Measurements from ENCODE around the gene CD96. TPM values are rescaled to one million over a fixed set of nuclear protein-coding genes. Genes with fewer than 3 reads are reported as not detected.

The CD96 gene
- total and polyA plus RNA-seq, 2 experiments from 2014 or later, result 0.91 TPM; not detected in 1

DNA sequence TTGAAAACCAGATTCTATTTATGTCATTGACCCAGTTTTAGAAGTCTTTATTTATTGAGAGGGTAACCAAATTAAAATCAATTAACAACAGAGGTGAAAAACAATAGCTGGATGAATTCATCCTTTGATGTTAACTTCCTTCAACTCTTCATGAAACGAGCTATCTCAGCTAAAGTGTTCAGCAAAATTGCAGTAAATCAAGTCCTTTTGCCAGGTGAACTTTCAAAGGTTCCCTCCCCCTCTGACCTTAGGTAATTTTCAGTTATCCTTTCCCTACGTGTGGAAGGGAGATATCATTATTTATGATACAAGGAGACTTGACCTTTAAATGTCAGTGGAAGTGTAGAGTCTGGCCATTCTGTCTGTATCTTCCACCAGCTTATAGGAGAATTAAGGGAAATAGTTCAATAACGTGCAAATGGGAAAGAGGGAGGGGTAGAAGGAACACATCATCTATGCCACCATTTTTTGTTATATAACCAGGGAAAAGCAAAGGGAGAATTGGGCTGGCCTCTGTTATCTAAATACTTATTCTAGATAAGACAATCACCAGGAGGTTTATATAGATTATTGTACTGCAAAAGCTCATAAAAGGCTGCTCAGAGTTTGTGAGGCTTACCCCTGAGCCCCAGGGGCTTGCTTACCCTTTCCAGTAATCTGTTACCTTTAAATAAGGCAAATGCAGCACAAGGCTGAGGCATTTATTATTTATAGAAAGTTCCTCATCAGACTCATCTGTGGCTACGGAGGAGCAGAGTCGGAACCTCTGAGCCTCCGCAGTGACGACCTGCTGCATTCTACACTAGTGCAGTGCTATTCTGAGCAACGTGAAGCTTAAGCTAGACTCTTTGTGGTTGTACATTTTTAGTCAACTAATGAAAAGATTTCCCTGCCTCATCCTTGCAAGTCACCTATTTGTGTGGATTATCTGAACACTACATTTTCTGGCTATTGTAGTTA lies 150.9 kb downstream of the CD96 start (continued):
- TF ChIP-seq, protein P1, sequence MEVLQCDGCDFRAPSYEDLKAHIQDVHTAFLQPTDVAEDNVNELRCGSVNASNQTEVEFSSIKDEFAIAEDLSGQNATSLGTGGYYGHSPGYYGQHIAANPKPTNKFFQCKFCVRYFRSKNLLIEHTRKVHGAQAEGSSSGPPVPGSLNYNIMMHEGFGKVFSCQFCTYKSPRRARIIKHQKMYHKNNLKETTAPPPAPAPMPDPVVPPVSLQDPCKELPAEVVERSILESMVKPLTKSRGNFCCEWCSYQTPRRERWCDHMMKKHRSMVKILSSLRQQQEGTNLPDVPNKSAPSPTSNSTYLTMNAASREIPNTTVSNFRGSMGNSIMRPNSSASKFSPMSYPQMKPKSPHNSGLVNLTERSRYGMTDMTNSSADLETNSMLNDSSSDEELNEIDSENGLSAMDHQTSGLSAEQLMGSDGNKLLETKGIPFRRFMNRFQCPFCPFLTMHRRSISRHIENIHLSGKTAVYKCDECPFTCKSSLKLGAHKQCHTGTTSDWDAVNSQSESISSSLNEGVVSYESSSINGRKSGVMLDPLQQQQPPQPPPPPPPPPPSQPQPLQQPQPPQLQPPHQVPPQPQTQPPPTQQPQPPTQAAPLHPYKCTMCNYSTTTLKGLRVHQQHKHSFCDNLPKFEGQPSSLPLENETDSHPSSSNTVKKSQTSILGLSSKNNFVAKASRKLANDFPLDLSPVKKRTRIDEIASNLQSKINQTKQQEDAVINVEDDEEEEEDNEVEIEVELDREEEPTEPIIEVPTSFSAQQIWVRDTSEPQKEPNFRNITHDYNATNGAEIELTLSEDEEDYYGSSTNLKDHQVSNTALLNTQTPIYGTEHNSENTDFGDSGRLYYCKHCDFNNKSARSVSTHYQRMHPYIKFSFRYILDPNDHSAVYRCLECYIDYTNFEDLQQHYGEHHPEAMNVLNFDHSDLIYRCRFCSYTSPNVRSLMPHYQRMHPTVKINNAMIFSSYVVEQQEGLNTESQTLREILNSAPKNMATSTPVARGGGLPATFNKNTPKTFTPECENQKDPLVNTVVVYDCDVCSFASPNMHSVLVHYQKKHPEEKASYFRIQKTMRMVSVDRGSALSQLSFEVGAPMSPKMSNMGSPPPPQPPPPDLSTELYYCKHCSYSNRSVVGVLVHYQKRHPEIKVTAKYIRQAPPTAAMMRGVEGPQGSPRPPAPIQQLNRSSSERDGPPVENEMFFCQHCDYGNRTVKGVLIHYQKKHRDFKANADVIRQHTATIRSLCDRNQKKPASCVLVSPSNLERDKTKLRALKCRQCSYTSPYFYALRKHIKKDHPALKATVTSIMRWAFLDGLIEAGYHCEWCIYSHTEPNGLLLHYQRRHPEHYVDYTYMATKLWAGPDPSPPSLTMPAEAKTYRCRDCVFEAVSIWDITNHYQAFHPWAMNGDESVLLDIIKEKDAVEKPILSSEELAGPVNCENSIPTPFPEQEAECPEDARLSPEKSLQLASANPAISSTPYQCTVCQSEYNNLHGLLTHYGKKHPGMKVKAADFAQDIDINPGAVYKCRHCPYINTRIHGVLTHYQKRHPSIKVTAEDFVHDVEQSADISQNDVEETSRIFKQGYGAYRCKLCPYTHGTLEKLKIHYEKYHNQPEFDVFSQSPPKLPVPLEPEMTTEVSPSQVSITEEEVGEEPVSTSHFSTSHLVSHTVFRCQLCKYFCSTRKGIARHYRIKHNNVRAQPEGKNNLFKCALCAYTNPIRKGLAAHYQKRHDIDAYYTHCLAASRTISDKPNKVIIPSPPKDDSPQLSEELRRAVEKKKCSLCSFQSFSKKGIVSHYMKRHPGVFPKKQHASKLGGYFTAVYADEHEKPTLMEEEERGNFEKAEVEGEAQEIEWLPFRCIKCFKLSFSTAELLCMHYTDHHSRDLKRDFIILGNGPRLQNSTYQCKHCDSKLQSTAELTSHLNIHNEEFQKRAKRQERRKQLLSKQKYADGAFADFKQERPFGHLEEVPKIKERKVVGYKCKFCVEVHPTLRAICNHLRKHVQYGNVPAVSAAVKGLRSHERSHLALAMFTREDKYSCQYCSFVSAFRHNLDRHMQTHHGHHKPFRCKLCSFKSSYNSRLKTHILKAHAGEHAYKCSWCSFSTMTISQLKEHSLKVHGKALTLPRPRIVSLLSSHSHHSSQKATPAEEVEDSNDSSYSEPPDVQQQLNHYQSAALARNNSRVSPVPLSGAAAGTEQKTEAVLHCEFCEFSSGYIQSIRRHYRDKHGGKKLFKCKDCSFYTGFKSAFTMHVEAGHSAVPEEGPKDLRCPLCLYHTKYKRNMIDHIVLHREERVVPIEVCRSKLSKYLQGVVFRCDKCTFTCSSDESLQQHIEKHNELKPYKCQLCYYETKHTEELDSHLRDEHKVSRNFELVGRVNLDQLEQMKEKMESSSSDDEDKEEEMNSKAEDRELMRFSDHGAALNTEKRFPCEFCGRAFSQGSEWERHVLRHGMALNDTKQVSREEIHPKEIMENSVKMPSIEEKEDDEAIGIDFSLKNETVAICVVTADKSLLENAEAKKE (CRISPR knock-in tag; IDR thresholded peaks at IDR 0.05), result no peak
- TF ChIP-seq EZH2 (IDR thresholded peaks at IDR 0.05; ENCODE audit: low read depth, unreplicated experiment), result no peak

DNA sequence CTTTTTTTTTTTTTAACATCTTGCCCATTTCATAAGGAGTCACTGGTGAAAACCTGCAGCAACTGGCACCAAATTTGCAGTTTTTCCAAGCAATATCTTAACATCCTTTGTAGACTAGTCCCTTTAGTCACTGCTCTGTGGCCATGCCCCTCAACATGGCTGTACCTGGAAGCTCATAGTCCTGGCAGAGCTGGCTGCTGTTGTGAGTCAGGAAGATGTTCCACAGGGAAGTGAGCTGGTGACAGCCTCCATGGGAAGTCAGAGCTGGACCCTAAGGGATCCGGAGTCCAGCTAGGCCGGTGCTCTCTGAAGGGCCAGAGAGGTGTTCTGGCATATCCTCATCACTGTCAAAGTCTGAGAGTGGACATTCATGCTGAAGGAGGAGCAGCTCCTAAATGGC lies 152.5 kb downstream of the CD96 start:
- no peaks in the 10 kb centered on the region for H3K9me3 Mint-ChIP-seq
- no peaks in the 10 kb centered on the region for H3K79me2 ChIP-seq (replicated peaks; ENCODE audit: insufficient read depth)
- no peak overlapping the region for H3K27ac Mint-ChIP-seq
- H3K9me2 ChIP-seq (ENCODE audit: insufficient read depth), result no peaks in the 10 kb centered on the region; the same call in 1 of the 2 replicates
- no peaks in the 10 kb centered on the region for H4K20me1 ChIP-seq (replicated peaks; ENCODE audit: insufficient read depth)
- H3K4me3 Mint-ChIP-seq, result no peak overlapping the region
- no peaks in the 10 kb centered on the region for H3K27me3 Mint-ChIP-seq (ENCODE audit: insufficient read depth, low read depth, poor library complexity)
- no peak overlapping the region for H3K27ac ChIP-seq (ENCODE audit: low read depth)
- H3K4me2 ChIP-seq, result no peak overlapping the region
- H3K4me1 Mint-ChIP-seq, result peaks cover 5% of the 10 kb centered on the region; the same call in 2 of the 3 replicates
- H2AFZ ChIP-seq, result no peak overlapping the region
- H3K27me3 ChIP-seq (ENCODE audit: insufficient read depth), result no peaks in the 10 kb centered on the region
- H3K4me1 ChIP-seq (ENCODE audit: insufficient read depth), result no peaks in the 10 kb centered on the region
- DNase-seq (ENCODE audit: low spot score), result no peak
- no peak overlapping the region for H3K4me3 ChIP-seq
- no peaks in the 10 kb centered on the region for H3K36me3 ChIP-seq (ENCODE audit: insufficient read depth)
- no peak for ATAC-seq
- no peaks in the 10 kb centered on the region for H3K36me3 Mint-ChIP-seq (ENCODE audit: low read depth)
- no peaks in the 10 kb centered on the region for H3F3A ChIP-seq (replicated peaks; ENCODE audit: low read depth)
- no peak for TF ChIP-seq ZNF331 (CRISPR knock-in tag; IDR thresholded peaks at IDR 0.05; ENCODE audit: low read depth)
- no peak for TF ChIP-seq CREB1 (CRISPR knock-in tag; IDR thresholded peaks at IDR 0.05; ENCODE audit: low read depth)
- TF ChIP-seq CTCF (conservative IDR thresholded peaks at IDR 0.05; ENCODE audit: low read depth in 2 of 2), result no peak
- no peak for TF ChIP-seq REST (IDR thresholded peaks at IDR 0.05; ENCODE audit: unreplicated experiment)

Measured in GM23338 (cell line).